Measurements from ENCODE around the gene RAB35.

DNA sequence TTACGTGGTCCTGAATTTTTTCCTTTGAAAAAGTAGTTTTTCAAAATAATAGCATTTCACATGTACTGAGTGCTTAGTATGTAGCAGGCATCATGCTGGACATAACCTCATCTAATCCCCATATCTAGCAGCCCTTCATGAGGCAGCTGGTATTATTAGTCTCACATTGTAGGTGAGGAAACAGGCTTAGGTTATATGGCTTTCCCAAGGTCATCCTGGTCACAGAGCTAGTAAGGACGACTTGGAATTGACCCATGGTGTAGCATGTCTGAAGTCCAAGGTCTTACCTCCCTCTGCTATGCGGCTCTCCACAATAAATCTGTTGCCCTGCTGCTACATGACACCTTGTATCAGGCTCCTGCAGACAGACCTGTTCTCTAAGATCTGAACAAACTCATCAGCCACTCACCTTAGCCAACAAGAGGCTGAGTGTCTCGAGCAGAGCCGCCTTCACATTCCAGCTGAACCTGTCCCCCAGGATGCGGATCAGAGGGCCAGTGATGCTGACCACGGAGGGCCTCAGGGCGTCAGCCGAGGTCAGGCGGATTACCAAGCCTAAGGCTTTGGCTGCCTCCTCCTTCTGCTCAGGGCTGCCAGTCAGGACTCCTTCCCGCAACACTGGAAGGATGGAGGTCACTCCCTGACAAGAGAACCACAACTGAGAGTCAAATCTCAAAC, 19.7 kb upstream of the RAB35 start:
- TF ChIP-seq, protein P1, sequence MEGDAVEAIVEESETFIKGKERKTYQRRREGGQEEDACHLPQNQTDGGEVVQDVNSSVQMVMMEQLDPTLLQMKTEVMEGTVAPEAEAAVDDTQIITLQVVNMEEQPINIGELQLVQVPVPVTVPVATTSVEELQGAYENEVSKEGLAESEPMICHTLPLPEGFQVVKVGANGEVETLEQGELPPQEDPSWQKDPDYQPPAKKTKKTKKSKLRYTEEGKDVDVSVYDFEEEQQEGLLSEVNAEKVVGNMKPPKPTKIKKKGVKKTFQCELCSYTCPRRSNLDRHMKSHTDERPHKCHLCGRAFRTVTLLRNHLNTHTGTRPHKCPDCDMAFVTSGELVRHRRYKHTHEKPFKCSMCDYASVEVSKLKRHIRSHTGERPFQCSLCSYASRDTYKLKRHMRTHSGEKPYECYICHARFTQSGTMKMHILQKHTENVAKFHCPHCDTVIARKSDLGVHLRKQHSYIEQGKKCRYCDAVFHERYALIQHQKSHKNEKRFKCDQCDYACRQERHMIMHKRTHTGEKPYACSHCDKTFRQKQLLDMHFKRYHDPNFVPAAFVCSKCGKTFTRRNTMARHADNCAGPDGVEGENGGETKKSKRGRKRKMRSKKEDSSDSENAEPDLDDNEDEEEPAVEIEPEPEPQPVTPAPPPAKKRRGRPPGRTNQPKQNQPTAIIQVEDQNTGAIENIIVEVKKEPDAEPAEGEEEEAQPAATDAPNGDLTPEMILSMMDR (IDR thresholded peaks at IDR 0.05) = no peak
- no peak for TF ChIP-seq POLR2A (IDR thresholded peaks at IDR 0.05)
